ENCODE data around the gene MAPK8IP2.

DNA sequence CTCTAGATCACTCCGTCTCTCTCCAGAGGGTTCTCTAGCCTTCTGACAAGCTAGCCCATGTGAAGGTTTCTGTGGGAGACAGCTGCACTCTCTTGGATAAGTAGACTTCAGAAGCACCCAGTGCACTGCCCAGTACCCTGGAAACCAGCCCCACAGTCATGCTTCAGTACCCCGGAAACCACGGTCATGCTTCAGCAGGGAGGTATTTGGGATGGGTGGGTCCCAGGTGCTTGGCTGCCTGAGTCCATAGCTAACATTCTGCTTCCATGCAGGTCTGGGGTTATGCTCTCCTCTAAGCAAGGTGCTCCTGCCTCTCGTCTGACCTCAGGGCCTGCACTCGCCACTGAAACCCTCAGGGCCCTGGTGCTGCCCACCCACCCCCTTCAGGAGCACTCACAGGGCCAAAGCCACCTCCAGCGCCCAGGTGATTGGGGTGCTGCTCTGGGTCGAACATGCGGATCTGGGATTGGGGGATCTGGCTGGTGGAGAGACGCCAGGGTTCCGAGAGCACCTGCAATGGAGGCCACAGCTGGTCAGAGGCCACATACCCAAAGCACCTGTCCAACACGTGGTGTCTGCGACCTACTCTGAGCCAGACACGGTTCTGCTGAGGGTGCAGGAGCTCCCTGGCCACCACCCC lies 30.6 kb upstream of the MAPK8IP2 start:
- TF ChIP-seq CTCF (conservative IDR thresholded peaks at IDR 0.05) (no peak), EZH2 (IDR thresholded peaks at IDR 0.05; ENCODE audit: low read depth) (no peak)

All from PC-9 (cell line).